ENCODE data around the gene NOG. TPM values are rescaled to one million over a fixed set of nuclear protein-coding genes. Genes with fewer than 3 reads are reported as not detected.

The NOG gene
- total RNA-seq, 3 donors from 2014 or later, result 0.37 to 0.89 (median 0.43) TPM

GRCh38 chr17:56592487-56593085 lies 913 bp upstream of the NOG start:
- Mint-ChIP-seq H3K4me1 (ENCODE audit: low read depth) (peaks cover 26% of the 10 kb centered on the region), H3K27me3 (ENCODE audit: low read depth) (peaks cover 44% of the 10 kb centered on the region), H3K9me3 (no peaks in the 10 kb centered on the region), H3K4me3 (peak overlapping the region; percentile 73), H3K36me3 (ENCODE audit: insufficient read depth) (no peaks in the 10 kb centered on the region)
- DNase-seq (peak; percentile 68), ATAC-seq (peak; percentile 66 to 70)

- H3K4me3 Mint-ChIP-seq, result peak overlapping the region; percentile 73
- H3K4me1 Mint-ChIP-seq (ENCODE audit: low read depth), result peaks cover 28% of the 10 kb centered on the region
- no peaks in the 10 kb centered on the region for H3K9me3 Mint-ChIP-seq
- ATAC-seq, result peak; percentile 32 to 44
- peaks cover 46% of the 10 kb centered on the region for H3K27me3 Mint-ChIP-seq (ENCODE audit: low read depth)
- DNase-seq, result peak; percentile 38
- H3K36me3 Mint-ChIP-seq (ENCODE audit: insufficient read depth), result no peaks in the 10 kb centered on the region
These were observed 333 bp upstream of the NOG start for GRCh38 chr17:56593086-56593645.

GRCh38 chr17:56594320-56595107 lies 1.0 kb downstream of the NOG start:
- H3K9me3 Mint-ChIP-seq, result no peaks in the 10 kb centered on the region
- H3K27me3 Mint-ChIP-seq (ENCODE audit: low read depth), result peaks cover 51% of the 10 kb centered on the region
- no peaks in the 10 kb centered on the region for H3K36me3 Mint-ChIP-seq (ENCODE audit: insufficient read depth)
- ATAC-seq (peak; percentile 9 to 28), DNase-seq (no peak)
- peak overlapping the region; percentile 71 for H3K4me3 Mint-ChIP-seq
- peaks cover 40% of the 10 kb centered on the region for H3K4me1 Mint-ChIP-seq (ENCODE audit: low read depth)

- no peak for ATAC-seq
- H3K9me3 Mint-ChIP-seq, result no peaks in the 10 kb centered on the region
- H3K27me3 Mint-ChIP-seq (ENCODE audit: low read depth), result peaks cover 51% of the 10 kb centered on the region
- no peak for DNase-seq
- peaks cover 43% of the 10 kb centered on the region for H3K4me1 Mint-ChIP-seq (ENCODE audit: low read depth)
- peak overlapping the region; percentile 71 for H3K4me3 Mint-ChIP-seq
- H3K36me3 Mint-ChIP-seq (ENCODE audit: insufficient read depth), result no peaks in the 10 kb centered on the region
These were observed 1.6 kb downstream of the NOG start for GRCh38 chr17:56595108-56595418.

- no peak for ATAC-seq
- no peak for DNase-seq
- Mint-ChIP-seq H3K4me1 (ENCODE audit: low read depth) (peaks cover 53% of the 10 kb centered on the region), H3K4me3 (peak overlapping the region; percentile 66), H3K27me3 (ENCODE audit: low read depth) (peaks cover 49% of the 10 kb centered on the region), H3K36me3 (ENCODE audit: insufficient read depth) (no peaks in the 10 kb centered on the region), H3K9me3 (no peaks in the 10 kb centered on the region)
These were observed 2.6 kb downstream of the NOG start for GRCh38 chr17:56595831-56596690.

- peak overlapping the region; percentile 75 for H3K4me3 Mint-ChIP-seq
- DNase-seq, result no peak
- H3K27me3 Mint-ChIP-seq (ENCODE audit: low read depth), result peaks cover 44% of the 10 kb centered on the region
- H3K4me1 Mint-ChIP-seq (ENCODE audit: low read depth), result peaks cover 62% of the 10 kb centered on the region
- H3K36me3 Mint-ChIP-seq (ENCODE audit: insufficient read depth), result no peaks in the 10 kb centered on the region
- no peaks in the 10 kb centered on the region for H3K9me3 Mint-ChIP-seq
- no peak for ATAC-seq
These were observed 3.4 kb downstream of the NOG start for GRCh38 chr17:56596691-56597494.

- ATAC-seq (no peak), DNase-seq (no peak)
- Mint-ChIP-seq H3K9me3 (no peaks in the 10 kb centered on the region), H3K27me3 (ENCODE audit: low read depth) (peaks cover 38% of the 10 kb centered on the region), H3K36me3 (ENCODE audit: insufficient read depth) (no peaks in the 10 kb centered on the region), H3K4me1 (ENCODE audit: low read depth) (peaks cover 63% of the 10 kb centered on the region), H3K4me3 (peak overlapping the region; percentile 75)
These were observed 4.0 kb downstream of the NOG start for GRCh38 chr17:56597495-56597990.

- H3K9me3 Mint-ChIP-seq, result no peaks in the 10 kb centered on the region
- H3K27me3 Mint-ChIP-seq (ENCODE audit: low read depth), result peaks cover 37% of the 10 kb centered on the region
- H3K4me1 Mint-ChIP-seq (ENCODE audit: low read depth), result peaks cover 72% of the 10 kb centered on the region
- H3K36me3 Mint-ChIP-seq (ENCODE audit: insufficient read depth), result no peaks in the 10 kb centered on the region
- ATAC-seq (no peak), DNase-seq (no peak)
- H3K4me3 Mint-ChIP-seq, result peak overlapping the region; percentile 43
These were observed 5.0 kb downstream of the NOG start for GRCh38 chr17:56598466-56598865.

- Mint-ChIP-seq H3K36me3 (ENCODE audit: insufficient read depth) (no peaks in the 10 kb centered on the region), H3K9me3 (no peaks in the 10 kb centered on the region), H3K4me3 (no peak overlapping the region), H3K4me1 (ENCODE audit: low read depth) (peaks cover 78% of the 10 kb centered on the region), H3K27me3 (ENCODE audit: low read depth) (peaks cover 37% of the 10 kb centered on the region)
- DNase-seq (no peak), ATAC-seq (no peak)
These were observed 5.6 kb downstream of the NOG start for GRCh38 chr17:56599088-56599487.

- Mint-ChIP-seq H3K9me3 (no peaks in the 10 kb centered on the region), H3K4me1 (ENCODE audit: low read depth) (peaks cover 81% of the 10 kb centered on the region), H3K36me3 (ENCODE audit: insufficient read depth) (no peaks in the 10 kb centered on the region), H3K27me3 (ENCODE audit: low read depth) (peaks cover 37% of the 10 kb centered on the region), H3K4me3 (no peak overlapping the region)
- no peak for ATAC-seq
- no peak for DNase-seq
These were observed 6.1 kb downstream of the NOG start for GRCh38 chr17:56599566-56599965.

- Mint-ChIP-seq H3K4me1 (ENCODE audit: low read depth) (peaks cover 78% of the 10 kb centered on the region), H3K27me3 (ENCODE audit: low read depth) (peaks cover 35% of the 10 kb centered on the region), H3K9me3 (no peaks in the 10 kb centered on the region), H3K36me3 (ENCODE audit: insufficient read depth) (no peaks in the 10 kb centered on the region), H3K4me3 (no peak overlapping the region)
- DNase-seq, result no peak
- ATAC-seq, result no peak
These were observed 6.8 kb downstream of the NOG start for GRCh38 chr17:56600256-56600655.

- no peaks in the 10 kb centered on the region for H3K9me3 Mint-ChIP-seq
- DNase-seq, result no peak
- peaks cover 76% of the 10 kb centered on the region for H3K4me1 Mint-ChIP-seq (ENCODE audit: low read depth)
- ATAC-seq, result no peak
- no peaks in the 10 kb centered on the region for H3K36me3 Mint-ChIP-seq (ENCODE audit: insufficient read depth)
- H3K27me3 Mint-ChIP-seq (ENCODE audit: low read depth), result peaks cover 26% of the 10 kb centered on the region
- no peak overlapping the region for H3K4me3 Mint-ChIP-seq
These were observed 8.1 kb downstream of the NOG start for GRCh38 chr17:56601591-56601990.

- H3K27me3 Mint-ChIP-seq (ENCODE audit: low read depth), result peaks cover 19% of the 10 kb centered on the region
- peak; percentile 22 for DNase-seq
- no peak overlapping the region for H3K4me3 Mint-ChIP-seq
- peaks cover 70% of the 10 kb centered on the region for H3K4me1 Mint-ChIP-seq (ENCODE audit: low read depth)
- no peaks in the 10 kb centered on the region for H3K36me3 Mint-ChIP-seq (ENCODE audit: insufficient read depth)
- no peaks in the 10 kb centered on the region for H3K9me3 Mint-ChIP-seq
- peak in 1 of 2 donors; percentile 47 for ATAC-seq
These were observed 9.0 kb downstream of the NOG start for GRCh38 chr17:56602292-56603130.
